ENCODE results near the gene FGF14. TPM values are rescaled to one million over a fixed set of nuclear protein-coding genes. Genes with fewer than 3 reads are reported as not detected.
A peak's percentile ranks its signal among the peaks of the same experiment; 100 is the strongest.

Gene FGF14
- total and polyA plus RNA-seq, 2 of the 4 experiments (the other 2 are of a cell fraction), result under 0.01 TPM; not detected in 1

- BruUV-seq (replicated peaks), result no TSS peak
- H3K4me3 ChIP-seq (ENCODE audit: insufficient read depth, low read depth, low read length), result no peak overlapping the region
- no peak overlapping the region for H3K4me2 ChIP-seq (ENCODE audit: low read depth, low read length)
- intact Hi-C loops (cut with micrococcal nuclease) (loop anchor here (2.0 kb wide), 1 partner anchor 801 kb away; no protein-coding TSS in a partner anchor), dilution Hi-C loops (cut with HindIII; ENCODE audit: low sequenced_read_pairs, unreplicated experiment) (no loop called here), in situ Hi-C loops (cut with MboI; ENCODE audit: low sequenced_read_pairs) (loop anchor here (25.0 kb wide), 1 partner anchor 808 kb away; no protein-coding TSS in a partner anchor)
- peak overlapping the region; percentile 32 for H2AFZ ChIP-seq (replicated peaks; ENCODE audit: low read length, poor library complexity)
- no peaks in the 10 kb centered on the region for H4K20me1 ChIP-seq (ENCODE audit: insufficient read depth, low read length)
- H2BK20ac ChIP-seq (ENCODE audit: low read depth, low read length), result no peak overlapping the region
- H3K9me1 ChIP-seq (ENCODE audit: insufficient read depth, low read length), result no peaks in the 10 kb centered on the region
- TF ChIP-seq CEBPB (IDR thresholded peaks at IDR 0.05; ENCODE audit: low read depth, low read length), result no peak
- TF ChIP-seq CHD1 (IDR thresholded peaks at IDR 0.05; ENCODE audit: low read depth, low read length), result no peak
- TF ChIP-seq RAD21 (IDR thresholded peaks at IDR 0.05; ENCODE audit: low read length), result no peak
- TF ChIP-seq NFE2L2 (IDR thresholded peaks at IDR 0.05; ENCODE audit: low read depth, low read length), result no peak
- no peak for TF ChIP-seq RCOR1 (IDR thresholded peaks at IDR 0.05; ENCODE audit: insufficient replicate concordance, low read length)
- TF ChIP-seq SMC3 (IDR thresholded peaks at IDR 0.05; ENCODE audit: low read depth, low read length), result no peak
- no peak for TF ChIP-seq ELK1 (IDR thresholded peaks at IDR 0.05; ENCODE audit: borderline replicate concordance, low read depth, low read length)
- TF ChIP-seq CTCF (conservative IDR thresholded peaks at IDR 0.05; ENCODE audit: low read depth, low read length), result peak; percentile 1; the same call in 1 of the 2 replicates
- no peak for TF ChIP-seq MAFK (IDR thresholded peaks at IDR 0.05; ENCODE audit: low read depth, low read length)
- no peaks in the 10 kb centered on the region for H3K36me3 ChIP-seq (ENCODE audit: control insufficient read depth, insufficient read depth, low read length)
- ChIA-PET CTCF (interaction anchor here (0.7 kb wide), 1 partner anchor 158 kb away, joined by 3 read pairs; no protein-coding TSS in a partner anchor), POLR2A (ENCODE audit: unreplicated experiment) (no interaction called here)
- no peak overlapping the region for H2AK9ac ChIP-seq (replicated peaks; ENCODE audit: low read depth, low read length, poor library complexity)
- H2BK120ac ChIP-seq (ENCODE audit: low read depth, low read length), result no peak overlapping the region
- H2BK5ac ChIP-seq (ENCODE audit: low read depth, low read length, poor library complexity, severe bottlenecking), result no peak overlapping the region
- 33% methylated on average over 1 of the region's 6 CpGs; no CpG with 5 or more reads in 1 of the 2 experiments for WGBS, 2 experiments (ENCODE audit: extremely low coverage in 2 of 2, insufficient read length in 1 of 2)
- no peaks in the 10 kb centered on the region for H3K9me3 ChIP-seq (ENCODE audit: control insufficient read depth, insufficient read depth, low read length)
- H3K56ac ChIP-seq (ENCODE audit: extremely low read depth, insufficient read depth, low read length), result no peak overlapping the region
- no peak overlapping the region for H4K8ac ChIP-seq (ENCODE audit: low read depth in 2 of 2, low read length in 2 of 2)
- H2AK5ac ChIP-seq (ENCODE audit: low read depth, low read length), result no peak overlapping the region
- H3K4me1 ChIP-seq (ENCODE audit: control insufficient read depth, insufficient read depth, low read length), result no peaks in the 10 kb centered on the region
- H3K23ac ChIP-seq (ENCODE audit: low read depth, low read length), result no peak overlapping the region
- H4K91ac ChIP-seq (ENCODE audit: insufficient read depth, low read depth, low read length), result no peak overlapping the region
- no peak overlapping the region for H4K5ac ChIP-seq (ENCODE audit: low read depth, low read length)
- H3K18ac ChIP-seq (ENCODE audit: low read depth, low read length), result no peak overlapping the region
- no peak overlapping the region for H3K9ac ChIP-seq (ENCODE audit: low read depth, low read length)
- no peaks in the 10 kb centered on the region for H3K79me1 ChIP-seq (ENCODE audit: low read depth in 1 of 2, low read length in 2 of 2)
- no peak overlapping the region for H3K4ac ChIP-seq (ENCODE audit: low read depth, low read length)
- no peak for DNase-seq
- no peak overlapping the region for H2BK15ac ChIP-seq (ENCODE audit: low read depth, low read length)
- H3K27me3 ChIP-seq (ENCODE audit: control insufficient read depth, insufficient read depth, low read length), result no peaks in the 10 kb centered on the region
- no peak for ATAC-seq (ENCODE audit: low read depth)
- no peak overlapping the region for H3K27ac ChIP-seq (ENCODE audit: insufficient read depth, low read length)
- H3K14ac ChIP-seq (replicated peaks; ENCODE audit: low read depth, low read length), result no peak overlapping the region
These were observed 456.4 kb downstream of the FGF14 start for GRCh38 chr13:101945435-101945834.

Data from IMR-90 (cell line).